NT2/D1 (cell line): ENCODE results near the gene PHETA1.

Source experiments
- SUZ12 ChIP-seq: IDR thresholded peaks from 2 replicates; pipeline ENCODE4 v1.6.1; 2011; ENCODE audit not compliant: insufficient read length, insufficient read depth; ENCODE audit errors: extremely low read depth
- YY1 ChIP-seq: IDR thresholded peaks from 2 replicates; pipeline ENCODE4 v1.6.1; 2011; ENCODE audit not compliant: insufficient read length, insufficient read depth
- ZNF274 ChIP-seq: IDR thresholded peaks from 2 replicates; pipeline ENCODE4 v1.6.1; 2011; ENCODE audit warnings: mild to moderate bottlenecking, low read depth, low read length

DNA sequence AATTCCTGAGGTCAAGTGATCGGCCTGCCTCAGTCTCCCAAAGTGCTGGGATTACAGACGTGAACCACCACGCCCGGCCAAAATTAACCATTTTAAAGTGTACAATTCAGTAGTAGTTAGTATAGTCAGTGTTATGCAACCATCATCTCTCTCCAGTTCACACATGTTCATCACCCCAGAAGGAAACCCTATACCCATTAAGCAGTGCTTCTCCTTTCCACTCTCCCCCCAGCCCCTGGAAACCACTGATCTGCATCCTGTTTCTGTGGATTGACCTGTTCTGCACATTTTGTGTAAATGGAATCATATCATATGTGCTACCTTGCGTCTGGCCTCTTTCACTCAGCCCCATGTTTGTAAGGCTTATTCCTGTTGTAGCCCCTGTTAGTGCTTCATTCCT is 52.2 kb downstream of the PHETA1 start:
- no peak for TF ChIP-seq YY1
- no peak for TF ChIP-seq SUZ12
- TF ChIP-seq ZNF274 = no peak
